Effector CD8-positive, alpha-beta T cell (primary cell): Measurements from ENCODE around the gene NID2.

Experiments used
- DNase-seq: peaks from one replicate; lab custom pipeline; 2025; lab: John Stamatoyannopoulos, UW

The NID2 gene

GRCh38 chr14:51957950-51958349 lies 110.9 kb downstream of the NID2 start:
- DNase-seq: no peak
